GM21381 (cell line): Measurements from ENCODE around the gene ATG13.

ENCODE experiments used
- ATAC-seq: cut with Tn5 transposase; IDR thresholded peaks from one replicate; pipeline ENCODE4 v1.9.1; 2021; ENCODE audit warnings: mild to moderate bottlenecking, moderate library complexity; ENCODE audit not compliant: unreplicated experiment

ATG13 gene

GRCh38 chr11:46674463-46675287 is 57.3 kb downstream of the ATG13 start:
- no peak for ATAC-seq

GRCh38 chr11:46675288-46675851 is 58.0 kb downstream of the ATG13 start:
- ATAC-seq, result no peak

GRCh38 chr11:46675949-46676348 is 58.6 kb downstream of the ATG13 start:
- no peak for ATAC-seq

GRCh38 chr11:46676436-46677158 is 59.2 kb downstream of the ATG13 start:
- no peak for ATAC-seq

- no peak for ATAC-seq
Observed at GRCh38 chr11:46677169-46677568, 59.8 kb downstream of the ATG13 start.

GRCh38 chr11:46677991-46678740 is 60.8 kb downstream of the ATG13 start:
- no peak for ATAC-seq

- no peak for ATAC-seq
Observed at GRCh38 chr11:46678741-46679130, 61.4 kb downstream of the ATG13 start.

GRCh38 chr11:46679241-46680163 is 62.1 kb downstream of the ATG13 start:
- ATAC-seq, result no peak

GRCh38 chr11:46680164-46680760 is 62.9 kb downstream of the ATG13 start:
- ATAC-seq, result no peak

- ATAC-seq, result no peak
Observed at GRCh38 chr11:46680815-46681214, 63.5 kb downstream of the ATG13 start.

GRCh38 chr11:46681814-46682213 is 64.5 kb downstream of the ATG13 start:
- ATAC-seq, result no peak

- no peak for ATAC-seq
Observed at GRCh38 chr11:46682773-46683752, 65.7 kb downstream of the ATG13 start.

GRCh38 chr11:46684367-46684766 is 67.0 kb downstream of the ATG13 start:
- ATAC-seq, result no peak

- no peak for ATAC-seq
Observed at GRCh38 chr11:46686886-46687795, 69.8 kb downstream of the ATG13 start.

- no peak for ATAC-seq
Observed at GRCh38 chr11:46690702-46691101, 73.3 kb downstream of the ATG13 start.

- ATAC-seq, result no peak
Observed at GRCh38 chr11:46692450-46692849, 75.1 kb downstream of the ATG13 start.

- no peak for ATAC-seq
Observed at GRCh38 chr11:46693597-46694012, 76.3 kb downstream of the ATG13 start.

- ATAC-seq, result no peak
Observed at GRCh38 chr11:46694072-46694471, 76.7 kb downstream of the ATG13 start.
